ENCODE data around the gene EXT2.

EXT2 gene

GRCh38 chr11:44110231-44110679 lies 14.8 kb downstream of the EXT2 start:
- no peaks in the 10 kb centered on the region for H3K9me3 Mint-ChIP-seq
- peak overlapping the region; percentile 56 for H3K27ac Mint-ChIP-seq
- H3K4me3 Mint-ChIP-seq: no peak overlapping the region
- H3K27me3 Mint-ChIP-seq: no peaks in the 10 kb centered on the region
- peaks cover 12% of the 10 kb centered on the region for H3K36me3 Mint-ChIP-seq
- H3K4me1 Mint-ChIP-seq: peaks cover 8% of the 10 kb centered on the region

- no peak overlapping the region for H3K4me3 Mint-ChIP-seq
- H3K9me3 Mint-ChIP-seq: no peaks in the 10 kb centered on the region
- peaks cover 22% of the 10 kb centered on the region for H3K36me3 Mint-ChIP-seq
- no peaks in the 10 kb centered on the region for H3K27me3 Mint-ChIP-seq
- H3K27ac Mint-ChIP-seq: no peak overlapping the region
- H3K4me1 Mint-ChIP-seq: peaks cover 8% of the 10 kb centered on the region
Measured at GRCh38 chr11:44112091-44112821, 16.8 kb downstream of the EXT2 start.

GRCh38 chr11:44113018-44113417 lies 17.5 kb downstream of the EXT2 start:
- Mint-ChIP-seq H3K27me3 (no peaks in the 10 kb centered on the region), H3K27ac (no peak overlapping the region), H3K9me3 (no peaks in the 10 kb centered on the region), H3K4me1 (peaks cover 8% of the 10 kb centered on the region), H3K4me3 (no peak overlapping the region), H3K36me3 (peaks cover 25% of the 10 kb centered on the region)

- Mint-ChIP-seq H3K36me3 (peaks cover 27% of the 10 kb centered on the region), H3K27me3 (no peaks in the 10 kb centered on the region), H3K9me3 (no peaks in the 10 kb centered on the region), H3K4me3 (no peak overlapping the region), H3K27ac (no peak overlapping the region), H3K4me1 (peaks cover 8% of the 10 kb centered on the region)
Measured at GRCh38 chr11:44113572-44113971, 18.1 kb downstream of the EXT2 start.

- peaks cover 31% of the 10 kb centered on the region for H3K36me3 Mint-ChIP-seq
- no peaks in the 10 kb centered on the region for H3K4me1 Mint-ChIP-seq
- H3K4me3 Mint-ChIP-seq: no peak overlapping the region
- no peaks in the 10 kb centered on the region for H3K27me3 Mint-ChIP-seq
- no peaks in the 10 kb centered on the region for H3K9me3 Mint-ChIP-seq
- H3K27ac Mint-ChIP-seq: no peak overlapping the region
Measured at GRCh38 chr11:44116234-44116830, 20.9 kb downstream of the EXT2 start.

GRCh38 chr11:44120169-44120568 lies 24.7 kb downstream of the EXT2 start:
- Mint-ChIP-seq H3K27ac (no peak overlapping the region), H3K27me3 (no peaks in the 10 kb centered on the region), H3K4me3 (no peak overlapping the region), H3K4me1 (no peaks in the 10 kb centered on the region), H3K9me3 (no peaks in the 10 kb centered on the region), H3K36me3 (peaks cover 27% of the 10 kb centered on the region)

- no peak overlapping the region for H3K27ac Mint-ChIP-seq
- H3K27me3 Mint-ChIP-seq: no peaks in the 10 kb centered on the region
- H3K4me3 Mint-ChIP-seq: no peak overlapping the region
- H3K36me3 Mint-ChIP-seq: peaks cover 29% of the 10 kb centered on the region
- H3K9me3 Mint-ChIP-seq: no peaks in the 10 kb centered on the region
- H3K4me1 Mint-ChIP-seq: no peaks in the 10 kb centered on the region
Measured at GRCh38 chr11:44125598-44125997, 30.1 kb downstream of the EXT2 start.

GRCh38 chr11:44126304-44126703 lies 30.8 kb downstream of the EXT2 start:
- Mint-ChIP-seq H3K27ac (no peak overlapping the region), H3K4me3 (no peak overlapping the region), H3K36me3 (peaks cover 29% of the 10 kb centered on the region), H3K27me3 (no peaks in the 10 kb centered on the region), H3K9me3 (no peaks in the 10 kb centered on the region), H3K4me1 (no peaks in the 10 kb centered on the region)

- Mint-ChIP-seq H3K27me3 (no peaks in the 10 kb centered on the region), H3K27ac (no peak overlapping the region)
Measured at GRCh38 chr11:44127130-44127529, 31.7 kb downstream of the EXT2 start.

GRCh38 chr11:44128729-44129128 lies 33.3 kb downstream of the EXT2 start:
- no peaks in the 10 kb centered on the region for H3K4me1 Mint-ChIP-seq
- no peak overlapping the region for H3K4me3 Mint-ChIP-seq
- H3K9me3 Mint-ChIP-seq: no peaks in the 10 kb centered on the region
- peaks cover 31% of the 10 kb centered on the region for H3K36me3 Mint-ChIP-seq
- H3K27me3 Mint-ChIP-seq: no peaks in the 10 kb centered on the region
- H3K27ac Mint-ChIP-seq: no peak overlapping the region

More at GRCh38 chr11:44127130-44127529, 31.7 kb downstream of the EXT2 start:
- Mint-ChIP-seq H3K9me3 (no peaks in the 10 kb centered on the region), H3K36me3 (peaks cover 30% of the 10 kb centered on the region), H3K4me3 (no peak overlapping the region), H3K4me1 (no peaks in the 10 kb centered on the region)

GRCh38 chr11:44130751-44131150 lies 35.3 kb downstream of the EXT2 start:
- H3K4me3 Mint-ChIP-seq: no peak overlapping the region
- H3K4me1 Mint-ChIP-seq: no peaks in the 10 kb centered on the region
- H3K9me3 Mint-ChIP-seq: no peaks in the 10 kb centered on the region
- H3K36me3 Mint-ChIP-seq: peaks cover 37% of the 10 kb centered on the region
- no peaks in the 10 kb centered on the region for H3K27me3 Mint-ChIP-seq
- H3K27ac Mint-ChIP-seq: no peak overlapping the region

- Mint-ChIP-seq H3K4me1 (no peaks in the 10 kb centered on the region), H3K27ac (no peak overlapping the region), H3K9me3 (no peaks in the 10 kb centered on the region), H3K4me3 (no peak overlapping the region), H3K36me3 (peaks cover 33% of the 10 kb centered on the region), H3K27me3 (no peaks in the 10 kb centered on the region)
Measured at GRCh38 chr11:44133335-44133946, 38.0 kb downstream of the EXT2 start.

- Mint-ChIP-seq H3K4me1 (no peaks in the 10 kb centered on the region), H3K27me3 (no peaks in the 10 kb centered on the region), H3K9me3 (no peaks in the 10 kb centered on the region), H3K36me3 (peaks cover 30% of the 10 kb centered on the region), H3K27ac (no peak overlapping the region), H3K4me3 (no peak overlapping the region)
Measured at GRCh38 chr11:44134625-44135024, 39.1 kb downstream of the EXT2 start.

- Mint-ChIP-seq H3K27ac (peak overlapping the region; percentile 51), H3K27me3 (no peaks in the 10 kb centered on the region), H3K36me3 (peaks cover 27% of the 10 kb centered on the region), H3K4me3 (no peak overlapping the region), H3K4me1 (no peaks in the 10 kb centered on the region), H3K9me3 (no peaks in the 10 kb centered on the region)
Measured at GRCh38 chr11:44136176-44136945, 40.9 kb downstream of the EXT2 start.

GRCh38 chr11:44137057-44137456 lies 41.6 kb downstream of the EXT2 start:
- no peak overlapping the region for H3K27ac Mint-ChIP-seq
- H3K36me3 Mint-ChIP-seq: peaks cover 26% of the 10 kb centered on the region
- no peak overlapping the region for H3K4me3 Mint-ChIP-seq
- H3K27me3 Mint-ChIP-seq: no peaks in the 10 kb centered on the region
- H3K4me1 Mint-ChIP-seq: no peaks in the 10 kb centered on the region
- H3K9me3 Mint-ChIP-seq: no peaks in the 10 kb centered on the region

GRCh38 chr11:44138286-44138685 lies 42.8 kb downstream of the EXT2 start:
- H3K4me1 Mint-ChIP-seq: no peaks in the 10 kb centered on the region
- H3K9me3 Mint-ChIP-seq: no peaks in the 10 kb centered on the region
- H3K36me3 Mint-ChIP-seq: peaks cover 26% of the 10 kb centered on the region
- H3K4me3 Mint-ChIP-seq: no peak overlapping the region
- H3K27ac Mint-ChIP-seq: no peak overlapping the region
- no peaks in the 10 kb centered on the region for H3K27me3 Mint-ChIP-seq

Data from activated naive CD4-positive, alpha-beta T cell treated with anti-CD3 and anti-CD28 coated beads, Interleukin-2, amount 50 U/mL, for 24 hours (primary cell).